Right cardiac atrium (tissue), 5 donors: ENCODE results near the gene PDLIM3. TPM values are rescaled to one million over a fixed set of nuclear protein-coding genes. Genes with fewer than 3 reads are reported as not detected.
A peak's percentile ranks its signal among the peaks of the same experiment; 100 is the strongest.

ENCODE experiments used
- ATAC-seq, 2 donors: fragments of 200-7000 bp; cut with Tn5 transposase; one replicate each; pipeline versions ENCODE4 v1.8.0 to v1.9.1; 2020; ENCODE audit warnings: moderate library complexity in 2 of 2, mild to moderate bottlenecking in 1 of 2
- DNase-seq, 3 donors: peaks; one replicate each; pipeline ENCODE4 v3.0.0-alpha.2; 2020
- H3K27ac ChIP-seq: one replicate; pipeline ENCODE4 v1.5.1; 2013; ENCODE audit warnings: mild to moderate bottlenecking, low read length, control low read depth, moderate library complexity
- H3K27me3 ChIP-seq: one replicate; pipeline ENCODE4 v1.6.1; 2013; ENCODE audit not compliant: control insufficient read depth, insufficient read depth
- H3K4me1 ChIP-seq: one replicate; pipeline ENCODE4 v1.6.1; 2013; ENCODE audit warnings: low read length; ENCODE audit not compliant: control insufficient read depth, insufficient read depth
- H3K4me3 ChIP-seq: one replicate; pipeline ENCODE4 v1.5.1; 2013; ENCODE audit warnings: low read length, control low read depth
- H3K9me3 ChIP-seq: one replicate; pipeline ENCODE4 v1.6.1; 2013; ENCODE audit warnings: low read length; ENCODE audit not compliant: control insufficient read depth
- WGBS: extraction: QIAGEN DNeasy Blood & Tissue Kit; methylation state at CpG from one replicate; pipeline ENCODE4 v1.1.7; 2013; 5-methylcytosine and 5-hydroxymethylcytosine counted together
- intact Hi-C, 4 donors: fragments of 100-400 bp; cut with DNase I; formaldehyde crosslinking; loops; one replicate each; pipeline versions ENCODE4 v1.11.0 to v1.14.0; 2022 to 2023
- long read RNA-seq, 4 donors: library from polyadenylated mRNA; unstranded; transcript quantifications; one replicate each; pipeline ENCODE4 v2.0.0, GENCODE V29; 2020 to 2021
- polyA plus RNA-seq: library from polyadenylated mRNA; stranded (reverse); fragments of 200-250 nt; gene quantifications from one replicate; pipeline ENCODE4 v1.2.3, GENCODE V29; 2013
- total RNA-seq, 4 donors: library from RNA; stranded (reverse); fragmentation: NEBNext Ultra II Directional; extraction: Animal tissue kit (Norgen Biotek cat#: 25700); gene quantifications; one replicate each; pipeline ENCODE4 v1.2.1, GENCODE V29; 2021
- donor health status: healthy with polysubstance abuse.
- donor health status: DM: no; HTN: yes; CAD: no.
- donor health status: DM: no; HTN: no; CAD: no.
- donor health status: DM: no; HTN: yes; CAD: no; lungs with severe emphysema.
- donor health status: DM: yes; HTN: yes; CAD: no.

PDLIM3 gene
- 100 to 1,000 TPM; 267 to 965 (median 293) TPM for total RNA-seq
- polyA plus RNA-seq, result 447 TPM
- long read RNA-seq, donor 1, transcript PDLIM3-212 (7 exons, 1,108 nt), result minor isoform, 8 of 219 reads
- long read RNA-seq, donor 1, transcript PDLIM3-214 (7 exons, 1,948 nt), result minor isoform, 5 of 219 reads
- long read RNA-seq, donor 1, transcript PDLIM3-203 (7 exons, 1,672 nt), result major isoform, 150 of 219 reads
- long read RNA-seq, donor 1, transcript PDLIM3-201 (8 exons, 2,803 nt), result minor isoform, 11 of 219 reads
- long read RNA-seq, donor 1, partial matches to known transcripts, result 19 of 219 reads
- long read RNA-seq, donor 1, other reads (novel, unspliced or antisense), result 22 of 219 reads
- long read RNA-seq, donor 2, transcript PDLIM3-203 (7 exons, 1,672 nt), result major isoform, 78 of 99 reads
- long read RNA-seq, donor 2, transcript PDLIM3-201 (8 exons, 2,803 nt), result minor isoform, 5 of 99 reads
- long read RNA-seq, donor 2, partial matches to known transcripts, result 11 of 99 reads
- long read RNA-seq, donor 2, other reads (novel, unspliced or antisense), result 2 of 99 reads
- long read RNA-seq, donor 3, full-length matches to known transcripts, result 1,027 of 1,217 reads
- long read RNA-seq, donor 3, partial matches to known transcripts, result 63 of 1,217 reads
- long read RNA-seq, donor 3, other reads (novel, unspliced or antisense), result 127 of 1,217 reads
- long read RNA-seq, donor 4, transcript PDLIM3-203 (7 exons, 1,672 nt), result major isoform, 41 of 78 reads
- long read RNA-seq, donor 4, transcript PDLIM3-212 (7 exons, 1,108 nt), result minor isoform, 7 of 78 reads
- long read RNA-seq, donor 4, transcript PDLIM3-214 (7 exons, 1,948 nt), result minor isoform, 5 of 78 reads
- long read RNA-seq, donor 4, transcript PDLIM3-201 (8 exons, 2,803 nt), result minor isoform, 10 of 78 reads
- long read RNA-seq, donor 4, partial matches to known transcripts, result 10 of 78 reads
- long read RNA-seq, donor 4, other reads (novel, unspliced or antisense), result 4 of 78 reads

DNA sequence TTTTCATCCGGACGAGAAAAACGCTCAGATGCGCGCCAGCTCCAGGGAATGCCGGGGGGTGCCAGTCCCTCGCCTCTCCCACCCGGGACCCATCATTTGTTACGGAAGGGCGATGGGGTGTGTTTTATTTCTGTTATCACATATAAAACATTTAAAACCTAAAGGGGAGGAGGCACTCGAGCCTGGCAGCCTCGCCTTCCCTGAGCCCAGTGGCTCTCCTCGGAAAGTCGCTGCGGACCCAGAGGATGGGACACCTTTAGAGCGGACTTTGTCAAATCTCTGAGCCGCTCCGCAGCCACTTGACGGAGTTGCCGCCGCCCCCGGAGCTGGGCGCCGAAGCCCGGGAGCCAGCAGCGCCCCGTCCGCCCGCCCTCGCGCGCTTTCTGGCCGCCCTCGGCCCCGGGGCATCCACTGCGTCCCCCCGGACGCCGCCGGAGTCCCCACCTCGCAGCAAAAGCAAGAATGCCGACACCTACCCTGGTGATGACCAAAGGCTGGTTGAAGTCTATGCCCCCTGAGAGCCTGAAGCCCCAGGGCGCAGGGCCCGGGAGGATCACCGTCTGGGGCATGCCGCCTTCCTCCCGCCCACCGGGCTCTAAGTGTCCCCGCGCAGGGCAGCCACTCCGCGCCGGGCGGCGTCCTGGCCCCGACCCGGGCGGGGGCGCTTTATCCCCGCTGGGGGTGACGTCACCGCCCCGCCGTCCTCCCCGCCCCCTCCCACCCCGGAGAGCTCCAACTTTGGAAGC, at the start of gene PDLIM3:
Gene PDLIM3, minus strand, starts transcription at position 642 of the 746 bp plus-strand sequence. Its CDS starts 73 bp downstream, at position 569.
- H3K4me3 ChIP-seq, result peak within 1 kb of the TSS; percentile 99
- H3K9me3 ChIP-seq, result no peaks in the 10 kb centered on the region
- peaks cover 2% of the 10 kb centered on the region for H3K4me1 ChIP-seq
- intact Hi-C loops, result loop anchor here in 2 of 4 donors (5.0 to 10.0 kb wide), 3 partner anchors 37 to 62 kb away; no protein-coding TSS in a partner anchor
- WGBS, result under 1% methylated on average over 66 of the region's 66 CpGs
- peak; percentile 83 to 94 (median 92) for DNase-seq
- H3K27ac ChIP-seq, result peak within 1 kb of the TSS; percentile 99
- H3K27me3 ChIP-seq, result no peaks in the 10 kb centered on the region
- ATAC-seq, result peak; percentile 89 to 90

DNA sequence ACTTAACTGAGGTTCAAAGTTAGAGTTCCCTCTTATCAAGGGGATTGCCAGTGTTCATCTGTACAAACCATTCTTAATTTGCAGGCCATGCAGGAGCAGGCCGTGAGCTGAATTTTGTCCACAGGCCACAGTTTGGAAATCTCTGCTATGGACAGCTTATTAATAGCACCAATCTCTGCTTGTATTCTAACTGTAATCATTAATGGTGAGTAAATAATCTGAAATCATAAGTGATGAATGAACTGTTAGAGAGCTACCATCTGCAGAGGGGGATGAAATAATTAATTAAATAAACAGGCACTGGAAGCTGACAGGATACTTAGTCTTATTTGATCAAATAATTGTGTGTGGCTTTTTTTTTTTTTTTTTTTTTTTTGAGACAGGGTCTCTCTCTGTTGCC, 48.5 kb upstream of the PDLIM3 start:
- WGBS, result 83% methylated on average over 1 of the region's 1 CpG
- intact Hi-C loops, result no loop called here
- Histone ChIP-seq H3K4me1 (no peaks in the 10 kb centered on the region), H3K27ac (no peak overlapping the region), H3K9me3 (no peaks in the 10 kb centered on the region), H3K4me3 (no peak overlapping the region), H3K27me3 (no peaks in the 10 kb centered on the region)
- DNase-seq (no peak), ATAC-seq (no peak)

GRCh38 chr4:185582651-185583400, 47.5 kb upstream of the PDLIM3 start:
- ATAC-seq, result peak in 1 of 2 donors; percentile 37
- no peak overlapping the region for H3K4me3 ChIP-seq
- no peaks in the 10 kb centered on the region for H3K9me3 ChIP-seq
- WGBS, result 72% methylated on average over 7 of the region's 7 CpGs
- no peak overlapping the region for H3K27ac ChIP-seq
- no peaks in the 10 kb centered on the region for H3K27me3 ChIP-seq
- intact Hi-C loops, result no loop called here
- peak in 1 of 3 donors; percentile 43 for DNase-seq
- H3K4me1 ChIP-seq, result no peaks in the 10 kb centered on the region

DNA sequence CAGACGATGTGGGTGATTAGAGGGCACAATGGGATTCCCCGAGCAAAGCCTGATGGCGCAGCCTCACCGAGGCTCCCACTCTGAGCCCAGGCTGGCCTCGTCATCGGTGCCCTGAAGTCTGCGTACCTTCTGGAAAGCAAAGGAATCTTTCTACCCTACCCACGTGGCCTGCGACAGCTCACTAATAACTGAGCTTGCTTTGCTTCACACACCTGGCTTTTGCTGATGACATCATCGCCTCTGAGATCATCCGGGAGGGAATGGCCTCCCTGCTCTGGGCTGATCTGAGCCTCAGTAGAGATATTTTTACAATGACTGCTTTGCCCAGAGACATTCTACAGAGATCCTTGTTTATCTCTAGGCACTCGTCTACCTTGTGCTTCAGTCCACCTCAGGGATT, 45.4 kb upstream of the PDLIM3 start:
- no peak overlapping the region for H3K27ac ChIP-seq
- ATAC-seq, result no peak
- H3K4me3 ChIP-seq, result no peak overlapping the region
- no peaks in the 10 kb centered on the region for H3K9me3 ChIP-seq
- WGBS, result 82% methylated on average over 12 of the region's 12 CpGs
- intact Hi-C loops, result no loop called here
- no peaks in the 10 kb centered on the region for H3K27me3 ChIP-seq
- H3K4me1 ChIP-seq, result no peaks in the 10 kb centered on the region
- no peak for DNase-seq

GRCh38 chr4:185578284-185578683, 43.0 kb upstream of the PDLIM3 start:
- no peak overlapping the region for H3K4me3 ChIP-seq
- peaks cover 4% of the 10 kb centered on the region for H3K4me1 ChIP-seq
- DNase-seq (no peak), ATAC-seq (no peak)
- H3K27ac ChIP-seq, result no peak overlapping the region
- H3K27me3 ChIP-seq, result no peaks in the 10 kb centered on the region
- 83% methylated on average over 3 of the region's 3 CpGs for WGBS
- H3K9me3 ChIP-seq, result no peaks in the 10 kb centered on the region
- intact Hi-C loops, result no loop called here

DNA sequence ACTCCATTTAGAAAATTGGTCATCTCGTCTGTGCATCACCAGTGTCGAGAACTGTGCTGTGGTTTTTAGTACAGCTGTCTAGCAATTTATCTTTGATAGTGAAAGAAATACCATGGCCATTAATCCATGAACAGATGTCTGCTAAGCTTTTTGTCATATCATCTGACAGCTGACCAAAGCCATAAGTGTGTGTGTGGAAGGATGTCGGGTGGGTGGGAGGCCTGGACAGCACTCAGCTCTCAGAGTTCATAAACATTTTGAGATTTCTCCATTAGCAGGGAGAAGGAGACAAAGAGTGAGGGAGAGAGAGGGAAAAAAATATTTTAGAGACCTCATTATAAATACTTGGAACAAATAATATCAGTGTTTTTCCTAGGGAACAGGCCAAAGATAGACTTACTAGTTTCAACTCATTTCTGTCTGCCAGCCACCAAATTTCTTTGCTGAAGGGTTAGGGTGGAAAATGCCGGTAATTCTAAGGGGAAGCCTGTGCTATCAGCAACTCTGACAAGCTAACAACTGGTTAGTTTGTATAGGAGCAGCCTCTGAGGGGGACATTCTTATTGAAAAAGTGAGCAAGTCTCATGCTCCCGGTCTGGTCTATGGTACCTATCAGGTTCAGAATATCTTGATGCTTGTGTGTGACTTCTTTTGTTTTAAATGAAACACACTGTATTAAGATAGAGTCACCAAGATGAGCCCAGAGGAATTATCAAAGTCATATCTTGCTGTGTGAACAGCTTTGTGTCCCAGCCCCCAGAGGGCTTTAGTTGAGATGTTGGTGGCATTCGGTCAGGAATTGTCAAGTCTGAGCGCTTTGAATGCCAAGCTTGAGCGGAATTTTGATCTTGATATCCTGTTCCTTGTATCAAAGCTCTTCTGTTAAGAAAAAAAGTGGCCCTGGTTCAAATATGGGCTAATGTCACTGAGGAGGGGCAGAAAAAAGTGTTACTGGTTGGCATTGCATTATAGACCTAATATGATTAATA, 41.9 kb upstream of the PDLIM3 start:
- no peak for DNase-seq
- intact Hi-C loops, result no loop called here
- Histone ChIP-seq H3K27me3 (no peaks in the 10 kb centered on the region), H3K4me3 (no peak overlapping the region), H3K27ac (peak overlapping the region; percentile 85), H3K4me1 (peaks cover 4% of the 10 kb centered on the region), H3K9me3 (no peaks in the 10 kb centered on the region)
- 44% methylated on average over 8 of the region's 8 CpGs for WGBS
- ATAC-seq, result peak; percentile 62 to 64

- Histone ChIP-seq H3K27ac (peak overlapping the region; percentile 71), H3K27me3 (no peaks in the 10 kb centered on the region), H3K9me3 (no peaks in the 10 kb centered on the region), H3K4me3 (no peak overlapping the region), H3K4me1 (peaks cover 6% of the 10 kb centered on the region)
- DNase-seq, result no peak
- 52% methylated on average over 9 of the region's 9 CpGs for WGBS
- intact Hi-C loops, result no loop called here
- ATAC-seq, result peak; percentile 5 to 9
Observed at GRCh38 chr4:185576314-185576961, 41.1 kb upstream of the PDLIM3 start.

- WGBS, result 55% methylated on average over 10 of the region's 10 CpGs
- H3K27ac ChIP-seq, result peak overlapping the region; percentile 6
- H3K4me1 ChIP-seq, result peaks cover 12% of the 10 kb centered on the region
- no peak overlapping the region for H3K4me3 ChIP-seq
- ATAC-seq, result peak; percentile 72 to 89
- DNase-seq, result peak in 2 of 3 donors; percentile 56 to 63
- intact Hi-C loops, result loop anchor here in 1 of 4 donors (5.0 kb wide), 1 partner anchor 36 kb away; the partner anchor contains the start of gene PDLIM3
- no peaks in the 10 kb centered on the region for H3K9me3 ChIP-seq
- H3K27me3 ChIP-seq, result no peaks in the 10 kb centered on the region
Observed at GRCh38 chr4:185573651-185574199, 38.4 kb upstream of the PDLIM3 start.
